Neural progenitor cell (in vitro differentiated cells): ENCODE measurements around the gene HDDC3.

Experiments
- CTCF ChIP-seq: fragments of 200-600 bp; sonication (generic); IDR thresholded peaks from 2 replicates; pipeline ENCODE4 v1.5.1; 2017; ENCODE audit warnings: antibody characterized with exemption, mild to moderate bottlenecking
- EZH2 ChIP-seq: fragments of 200-600 bp; sonication (generic); IDR thresholded peaks from 2 replicates; pipeline ENCODE4 v1.6.1; 2017; ENCODE audit warnings: antibody characterized with exemption, mild to moderate bottlenecking, moderate library complexity
- EZH2phosphoT487 ChIP-seq: fragments of 200-600 bp; sonication (generic); IDR thresholded peaks from 2 replicates; pipeline ENCODE4 v1.6.1; 2017; ENCODE audit warnings: antibody characterized with exemption

- TF ChIP-seq EZH2phosphoT487 (no peak), EZH2 (no peak), CTCF (no peak)
Observed at GRCh38 chr15:90905306-90906180, 26.8 kb downstream of the HDDC3 start.
